ENCODE measurements around the gene KLHL4. TPM values are rescaled to one million over a fixed set of nuclear protein-coding genes. Genes with fewer than 3 reads are reported as not detected.

Gene KLHL4
- total and polyA plus RNA-seq, 2 donors from 2014 or later = 0.49 to 2.1 TPM

- Histone ChIP-seq H3K36me3 (ENCODE audit: control insufficient read depth in 2 of 3, insufficient read depth in 3 of 3, low read length in 3 of 3) (no peaks in the 10 kb centered on the region), H3K4me3 (ENCODE audit: low read length in 3 of 3) (no peak overlapping the region), H3K27me3 (ENCODE audit: control insufficient read depth, insufficient read depth, low read length) (no peaks in the 10 kb centered on the region), H3K4me1 (ENCODE audit: control insufficient read depth in 2 of 3, insufficient read depth in 2 of 3, low read depth in 1 of 3, low read length in 3 of 3) (no peaks in the 10 kb centered on the region), H3K9me3 (ENCODE audit: control insufficient read depth in 2 of 3, insufficient read depth in 1 of 3, low read length in 3 of 3) (no peaks in the 10 kb centered on the region), H3K27ac (ENCODE audit: low read depth in 2 of 2, low read length in 2 of 2) (no peak overlapping the region), H3K9ac (ENCODE audit: low read length in 3 of 3) (no peak overlapping the region)
- intact Hi-C loops (cut with DNase I) = no loop called here
- DNase-seq (no peak), FAIRE-seq (no peak)
- no peak for TF ChIP-seq CTCF (IDR thresholded peaks at IDR 0.05; ENCODE audit: borderline replicate concordance, extremely low read depth, insufficient read depth)
Measured at GRCh38 chrX:87489071-87489470, 28.5 kb upstream of the KLHL4 start.

- no peaks in the 10 kb centered on the region for H3K27me3 ChIP-seq (ENCODE audit: control insufficient read depth, insufficient read depth, low read length)
- DNase-seq = peak in 1 of 5 donors; percentile 11
- intact Hi-C loops (cut with DNase I) = no loop called here
- no peak overlapping the region for H3K4me3 ChIP-seq (ENCODE audit: low read length in 3 of 3)
- H3K4me1 ChIP-seq (ENCODE audit: control insufficient read depth in 2 of 3, insufficient read depth in 2 of 3, low read depth in 1 of 3, low read length in 3 of 3) = no peaks in the 10 kb centered on the region
- FAIRE-seq = no peak
- no peaks in the 10 kb centered on the region for H3K36me3 ChIP-seq (ENCODE audit: control insufficient read depth in 2 of 3, insufficient read depth in 3 of 3, low read length in 3 of 3)
- no peak for TF ChIP-seq CTCF (IDR thresholded peaks at IDR 0.05; ENCODE audit: borderline replicate concordance, extremely low read depth, insufficient read depth)
- no peak overlapping the region for H3K9ac ChIP-seq (ENCODE audit: low read length in 3 of 3)
- H3K9me3 ChIP-seq (ENCODE audit: control insufficient read depth in 2 of 3, insufficient read depth in 1 of 3, low read length in 3 of 3) = no peaks in the 10 kb centered on the region
- H3K27ac ChIP-seq (ENCODE audit: low read depth in 2 of 2, low read length in 2 of 2) = no peak overlapping the region
Measured at GRCh38 chrX:87515836-87516235, 1.8 kb upstream of the KLHL4 start.

- DNase-seq (peak in 1 of 5 donors; percentile 11), FAIRE-seq (no peak)
- no peaks in the 10 kb centered on the region for H3K27me3 ChIP-seq (ENCODE audit: control insufficient read depth, insufficient read depth, low read length)
- no peaks in the 10 kb centered on the region for H3K36me3 ChIP-seq (ENCODE audit: control insufficient read depth in 2 of 3, insufficient read depth in 3 of 3, low read length in 3 of 3)
- H3K4me3 ChIP-seq (ENCODE audit: low read length in 3 of 3) = no peak overlapping the region
- H3K4me1 ChIP-seq (ENCODE audit: control insufficient read depth in 2 of 3, insufficient read depth in 2 of 3, low read depth in 1 of 3, low read length in 3 of 3) = no peaks in the 10 kb centered on the region
- H3K27ac ChIP-seq (ENCODE audit: low read depth in 2 of 2, low read length in 2 of 2) = no peak overlapping the region
- TF ChIP-seq CTCF (IDR thresholded peaks at IDR 0.05; ENCODE audit: borderline replicate concordance, extremely low read depth, insufficient read depth) = no peak
- intact Hi-C loops (cut with DNase I) = no loop called here
- no peak overlapping the region for H3K9ac ChIP-seq (ENCODE audit: low read length in 3 of 3)
- H3K9me3 ChIP-seq (ENCODE audit: control insufficient read depth in 2 of 3, insufficient read depth in 1 of 3, low read length in 3 of 3) = no peaks in the 10 kb centered on the region
Measured at GRCh38 chrX:87516717-87517121, 883 bp upstream of the KLHL4 start.

- intact Hi-C loops (cut with DNase I) = no loop called here
- H3K4me3 ChIP-seq (ENCODE audit: low read length in 3 of 3) = peak overlapping the region; percentile 63 to 72 (median 71)
- no peak for TF ChIP-seq CTCF (IDR thresholded peaks at IDR 0.05; ENCODE audit: borderline replicate concordance, extremely low read depth, insufficient read depth)
- DNase-seq = peak in 1 of 5 donors; percentile 6
- no peaks in the 10 kb centered on the region for H3K27me3 ChIP-seq (ENCODE audit: control insufficient read depth, insufficient read depth, low read length)
- H3K9ac ChIP-seq (ENCODE audit: low read length in 3 of 3) = peak overlapping the region in 1 of 3 donors; percentile 10
- peak; percentile 73 for FAIRE-seq
- no peaks in the 10 kb centered on the region for H3K4me1 ChIP-seq (ENCODE audit: control insufficient read depth in 2 of 3, insufficient read depth in 2 of 3, low read depth in 1 of 3, low read length in 3 of 3)
- no peak overlapping the region for H3K27ac ChIP-seq (ENCODE audit: low read depth in 2 of 2, low read length in 2 of 2)
- no peaks in the 10 kb centered on the region for H3K9me3 ChIP-seq (ENCODE audit: control insufficient read depth in 2 of 3, insufficient read depth in 1 of 3, low read length in 3 of 3)
- H3K36me3 ChIP-seq (ENCODE audit: control insufficient read depth in 2 of 3, insufficient read depth in 3 of 3, low read length in 3 of 3) = no peaks in the 10 kb centered on the region
Measured at GRCh38 chrX:87518504-87518903, 902 bp downstream of the KLHL4 start.

Data from kidney (tissue), 14 donors.